ENCODE measurements around the gene COL24A1. TPM values are rescaled to one million over a fixed set of nuclear protein-coding genes. Genes with fewer than 3 reads are reported as not detected.

The COL24A1 gene
- total and polyA plus RNA-seq, 2 donors (not counting 1 experiment from before 2014, with no cell fraction given): not detected

- H3K9ac ChIP-seq (ENCODE audit: low read length): no peak overlapping the region
- H3K4me1 Mint-ChIP-seq: no peaks in the 10 kb centered on the region
- TF ChIP-seq, protein P1, sequence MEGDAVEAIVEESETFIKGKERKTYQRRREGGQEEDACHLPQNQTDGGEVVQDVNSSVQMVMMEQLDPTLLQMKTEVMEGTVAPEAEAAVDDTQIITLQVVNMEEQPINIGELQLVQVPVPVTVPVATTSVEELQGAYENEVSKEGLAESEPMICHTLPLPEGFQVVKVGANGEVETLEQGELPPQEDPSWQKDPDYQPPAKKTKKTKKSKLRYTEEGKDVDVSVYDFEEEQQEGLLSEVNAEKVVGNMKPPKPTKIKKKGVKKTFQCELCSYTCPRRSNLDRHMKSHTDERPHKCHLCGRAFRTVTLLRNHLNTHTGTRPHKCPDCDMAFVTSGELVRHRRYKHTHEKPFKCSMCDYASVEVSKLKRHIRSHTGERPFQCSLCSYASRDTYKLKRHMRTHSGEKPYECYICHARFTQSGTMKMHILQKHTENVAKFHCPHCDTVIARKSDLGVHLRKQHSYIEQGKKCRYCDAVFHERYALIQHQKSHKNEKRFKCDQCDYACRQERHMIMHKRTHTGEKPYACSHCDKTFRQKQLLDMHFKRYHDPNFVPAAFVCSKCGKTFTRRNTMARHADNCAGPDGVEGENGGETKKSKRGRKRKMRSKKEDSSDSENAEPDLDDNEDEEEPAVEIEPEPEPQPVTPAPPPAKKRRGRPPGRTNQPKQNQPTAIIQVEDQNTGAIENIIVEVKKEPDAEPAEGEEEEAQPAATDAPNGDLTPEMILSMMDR (IDR thresholded peaks at IDR 0.05): no peak
- TF ChIP-seq EZH2 (IDR thresholded peaks at IDR 0.05; ENCODE audit: borderline replicate concordance, insufficient read depth, low read depth, low read length, poor library complexity, severe bottlenecking): no peak
- intact Hi-C loops (cut with micrococcal nuclease): no loop called here
- CTCF ChIA-PET: interaction anchor here (0.6 kb wide), 1 partner anchor 65 kb away, joined by 3 read pairs; no protein-coding TSS in a partner anchor
- peaks cover 0 to 4% (median 0%) of the 10 kb centered on the region in 3 donors for H3K9me3 ChIP-seq (ENCODE audit: control extremely low read depth in 1 of 3, control insufficient read depth in 2 of 3, insufficient read depth in 1 of 3, low read length in 2 of 3)
- H3K36me3 ChIP-seq (replicated peaks in 1 of 2; ENCODE audit: control extremely low read depth in 1 of 2, control insufficient read depth in 1 of 2, extremely low read depth in 1 of 2, insufficient read depth in 2 of 2, low read length in 1 of 2): no peaks in the 10 kb centered on the region
- no peaks in the 10 kb centered on the region for H3K27me3 Mint-ChIP-seq
- ATAC-seq (ENCODE audit: low read depth): no peak
- peaks cover 7% of the 10 kb centered on the region for H3K9me3 Mint-ChIP-seq (ENCODE audit: insufficient read depth)
- H2AFZ ChIP-seq (ENCODE audit: insufficient read depth, low read depth, low read length, poor library complexity, severe bottlenecking): no peak overlapping the region
- POLR2A ChIA-PET: no interaction called here
- no peak overlapping the region for H3K4me3 Mint-ChIP-seq
- H3K4me1 ChIP-seq (ENCODE audit: control insufficient read depth in 2 of 2, insufficient read depth in 2 of 2, low read length in 2 of 2): no peaks in the 10 kb centered on the region
- H3K4me2 ChIP-seq (replicated peaks; ENCODE audit: low read depth, low read length, poor library complexity, severe bottlenecking): no peak overlapping the region
- no peak overlapping the region for H3K27ac ChIP-seq (ENCODE audit: low read length in 2 of 2)
- H4K20me1 ChIP-seq (ENCODE audit: control insufficient read depth, insufficient read depth, low read length, poor library complexity, severe bottlenecking): no peaks in the 10 kb centered on the region
- no peak for DNase-seq
- no peak overlapping the region for H3K4me3 ChIP-seq (ENCODE audit: control extremely low read depth in 1 of 5, extremely low read depth in 1 of 5, insufficient read depth in 1 of 5, low read depth in 2 of 5, low read length in 4 of 5)
- no peaks in the 10 kb centered on the region for H3K79me2 ChIP-seq (ENCODE audit: control insufficient read depth, insufficient read depth, low read length)
- WGBS (ENCODE audit: insufficient coverage): 100% methylated on average over 4 of the region's 8 CpGs
- H3K27ac Mint-ChIP-seq: no peak overlapping the region
- H3K27me3 ChIP-seq (replicated peaks in 1 of 4; ENCODE audit: control extremely low read depth in 1 of 4, control insufficient read depth in 3 of 4, insufficient read depth in 4 of 4, low read length in 3 of 4): no peaks in the 10 kb centered on the region
These were observed 325.7 kb downstream of the COL24A1 start for GRCh38 chr1:85830837-85831236.

- no peaks in the 10 kb centered on the region for H3K9me3 ChIP-seq (ENCODE audit: control extremely low read depth in 1 of 3, control insufficient read depth in 2 of 3, insufficient read depth in 1 of 3, low read length in 2 of 3)
- DNase-seq: no peak
- no peak for ATAC-seq (ENCODE audit: low read depth)
- no peaks in the 10 kb centered on the region for H3K4me1 Mint-ChIP-seq
- no peaks in the 10 kb centered on the region for H3K79me2 ChIP-seq (ENCODE audit: control insufficient read depth, insufficient read depth, low read length)
- no peak overlapping the region for H3K27ac Mint-ChIP-seq
- H3K4me3 Mint-ChIP-seq: no peak overlapping the region
- H3K4me2 ChIP-seq (replicated peaks; ENCODE audit: low read depth, low read length, poor library complexity, severe bottlenecking): no peak overlapping the region
- no peaks in the 10 kb centered on the region for H4K20me1 ChIP-seq (ENCODE audit: control insufficient read depth, insufficient read depth, low read length, poor library complexity, severe bottlenecking)
- H3K4me3 ChIP-seq (ENCODE audit: control extremely low read depth in 1 of 5, extremely low read depth in 1 of 5, insufficient read depth in 1 of 5, low read depth in 2 of 5, low read length in 4 of 5): no peak overlapping the region
- ChIA-PET POLR2A (no interaction called here), CTCF (no interaction called here)
- H3K27me3 Mint-ChIP-seq: no peaks in the 10 kb centered on the region
- H3K27ac ChIP-seq (ENCODE audit: low read length in 2 of 2): no peak overlapping the region
- intact Hi-C loops (cut with micrococcal nuclease): no loop called here
- WGBS (ENCODE audit: insufficient coverage): 100% methylated on average over 1 of the region's 9 CpGs
- H3K4me1 ChIP-seq (ENCODE audit: control insufficient read depth in 2 of 2, insufficient read depth in 2 of 2, low read length in 2 of 2): no peaks in the 10 kb centered on the region
- no peaks in the 10 kb centered on the region for H3K9me3 Mint-ChIP-seq (ENCODE audit: insufficient read depth)
- H3K9ac ChIP-seq (ENCODE audit: low read length): no peak overlapping the region
- no peak overlapping the region for H2AFZ ChIP-seq (ENCODE audit: insufficient read depth, low read depth, low read length, poor library complexity, severe bottlenecking)
- TF ChIP-seq, protein P1 (IDR thresholded peaks at IDR 0.05): no peak
- no peak for TF ChIP-seq EZH2 (IDR thresholded peaks at IDR 0.05; ENCODE audit: borderline replicate concordance, insufficient read depth, low read depth, low read length, poor library complexity, severe bottlenecking)
- H3K36me3 ChIP-seq (replicated peaks in 1 of 2; ENCODE audit: control extremely low read depth in 1 of 2, control insufficient read depth in 1 of 2, extremely low read depth in 1 of 2, insufficient read depth in 2 of 2, low read length in 1 of 2): no peaks in the 10 kb centered on the region
- no peaks in the 10 kb centered on the region for H3K27me3 ChIP-seq (replicated peaks in 1 of 4; ENCODE audit: control extremely low read depth in 1 of 4, control insufficient read depth in 3 of 4, insufficient read depth in 4 of 4, low read length in 3 of 4)
These were observed 332.3 kb downstream of the COL24A1 start for GRCh38 chr1:85824066-85824840.
